Activated T-cell treated with anti-CD3 and anti-CD28 coated beads, Interleukin-2, amount 50 U/mL, for 24 hours (primary cell): ENCODE data around the gene CACNA2D3.
"Not testable (repeated sequence)": the region's sequence is repeated elsewhere in the genome, so short reads cannot be mapped to it uniquely, and the experiment has no call there.

Source experiments
- DNase-seq: peaks from one replicate; pipeline ENCODE4 v3.0.0-alpha.2; 2020
- H3K27ac Mint-ChIP-seq: 2 replicates; pipeline ENCODE4 v1.8.0; 2020; ENCODE audit warnings: mild to moderate bottlenecking, mixed read lengths
- H3K27me3 Mint-ChIP-seq: 2 replicates; pipeline ENCODE4 v1.8.0; 2020; ENCODE audit warnings: mixed read lengths
- H3K36me3 Mint-ChIP-seq: 2 replicates; pipeline ENCODE4 v1.8.0; 2020; ENCODE audit warnings: low read depth, mixed read lengths
- H3K4me1 Mint-ChIP-seq: 2 replicates; pipeline ENCODE4 v1.8.0; 2020; ENCODE audit warnings: low read depth, mixed read lengths
- H3K4me3 Mint-ChIP-seq: 2 replicates; pipeline ENCODE4 v1.8.0; 2020; ENCODE audit warnings: mild to moderate bottlenecking, moderate library complexity, mixed read lengths
- H3K9me3 Mint-ChIP-seq: 2 replicates; pipeline ENCODE4 v1.8.0; 2020; ENCODE audit warnings: mixed read lengths

The CACNA2D3 gene

GRCh38 chr3:54443561-54444161 lies 321.3 kb downstream of the CACNA2D3 start:
- peaks cover 3% of the 10 kb centered on the region for H3K27me3 Mint-ChIP-seq
- no peak overlapping the region for H3K4me3 Mint-ChIP-seq
- H3K9me3 Mint-ChIP-seq: no peaks in the 10 kb centered on the region
- H3K4me1 Mint-ChIP-seq: no peaks in the 10 kb centered on the region
- no peak overlapping the region for H3K27ac Mint-ChIP-seq
- no peaks in the 10 kb centered on the region for H3K36me3 Mint-ChIP-seq
- no peak for DNase-seq

GRCh38 chr3:54445630-54446029 lies 323.3 kb downstream of the CACNA2D3 start:
- Mint-ChIP-seq H3K27me3 (peaks cover 3% of the 10 kb centered on the region), H3K9me3 (no peaks in the 10 kb centered on the region), H3K4me1 (no peaks in the 10 kb centered on the region), H3K27ac (no peak overlapping the region), H3K4me3 (no peak overlapping the region), H3K36me3 (no peaks in the 10 kb centered on the region)
- DNase-seq: no peak

- Mint-ChIP-seq H3K4me3 (no peak overlapping the region), H3K36me3 (no peaks in the 10 kb centered on the region), H3K9me3 (peaks cover 7% of the 10 kb centered on the region)
Observed at GRCh38 chr3:54447427-54447826, 325.1 kb downstream of the CACNA2D3 start.

GRCh38 chr3:54454806-54455205 lies 332.5 kb downstream of the CACNA2D3 start:
- no peak for DNase-seq
- Mint-ChIP-seq H3K9me3 (peaks cover 19% of the 10 kb centered on the region), H3K36me3 (no peaks in the 10 kb centered on the region), H3K27me3 (no peaks in the 10 kb centered on the region), H3K4me1 (no peaks in the 10 kb centered on the region), H3K4me3 (no peak overlapping the region), H3K27ac (no peak overlapping the region)

More at GRCh38 chr3:54447427-54447826, 325.1 kb downstream of the CACNA2D3 start:
- H3K27ac Mint-ChIP-seq: no peak overlapping the region
- H3K4me1 Mint-ChIP-seq: no peaks in the 10 kb centered on the region
- no peak for DNase-seq
- peaks cover 3% of the 10 kb centered on the region for H3K27me3 Mint-ChIP-seq

GRCh38 chr3:54458357-54458756 lies 336.0 kb downstream of the CACNA2D3 start:
- Mint-ChIP-seq H3K27ac (no peak overlapping the region), H3K36me3 (no peaks in the 10 kb centered on the region), H3K9me3 (peaks cover 12% of the 10 kb centered on the region), H3K4me3 (no peak overlapping the region), H3K4me1 (no peaks in the 10 kb centered on the region), H3K27me3 (no peaks in the 10 kb centered on the region)
- no peak for DNase-seq

GRCh38 chr3:54464554-54464953 lies 342.2 kb downstream of the CACNA2D3 start:
- not testable (repeated sequence) for H3K4me3 Mint-ChIP-seq, H3K4me1 Mint-ChIP-seq, H3K27ac Mint-ChIP-seq, H3K27me3 Mint-ChIP-seq, H3K36me3 Mint-ChIP-seq, DNase-seq
- peaks cover 13% of the 10 kb centered on the region for H3K9me3 Mint-ChIP-seq

- Mint-ChIP-seq H3K4me1 (no peaks in the 10 kb centered on the region), H3K9me3 (peaks cover 26% of the 10 kb centered on the region), H3K4me3 (no peak overlapping the region), H3K27ac (no peak overlapping the region), H3K36me3 (no peaks in the 10 kb centered on the region), H3K27me3 (no peaks in the 10 kb centered on the region)
- DNase-seq: no peak
Observed at GRCh38 chr3:54476891-54477290, 354.5 kb downstream of the CACNA2D3 start.

GRCh38 chr3:54481606-54482365 lies 359.4 kb downstream of the CACNA2D3 start:
- H3K36me3 Mint-ChIP-seq: no peaks in the 10 kb centered on the region
- no peaks in the 10 kb centered on the region for H3K4me1 Mint-ChIP-seq
- H3K27me3 Mint-ChIP-seq: no peaks in the 10 kb centered on the region
- DNase-seq: no peak
- no peak overlapping the region for H3K27ac Mint-ChIP-seq
- no peak overlapping the region for H3K4me3 Mint-ChIP-seq
- peaks cover 15% of the 10 kb centered on the region for H3K9me3 Mint-ChIP-seq

GRCh38 chr3:54484334-54484733 lies 362.0 kb downstream of the CACNA2D3 start:
- H3K27ac Mint-ChIP-seq: no peak overlapping the region
- H3K27me3 Mint-ChIP-seq: no peaks in the 10 kb centered on the region
- peaks cover 8% of the 10 kb centered on the region for H3K9me3 Mint-ChIP-seq
- no peak overlapping the region for H3K4me3 Mint-ChIP-seq
- no peaks in the 10 kb centered on the region for H3K36me3 Mint-ChIP-seq
- no peaks in the 10 kb centered on the region for H3K4me1 Mint-ChIP-seq
- no peak for DNase-seq

- no peaks in the 10 kb centered on the region for H3K27me3 Mint-ChIP-seq
- H3K4me3 Mint-ChIP-seq: no peak overlapping the region
- no peak overlapping the region for H3K27ac Mint-ChIP-seq
- no peak for DNase-seq
- H3K9me3 Mint-ChIP-seq: peaks cover 8% of the 10 kb centered on the region
- no peaks in the 10 kb centered on the region for H3K4me1 Mint-ChIP-seq
- H3K36me3 Mint-ChIP-seq: no peaks in the 10 kb centered on the region
Observed at GRCh38 chr3:54486317-54486716, 364.0 kb downstream of the CACNA2D3 start.

- Mint-ChIP-seq H3K36me3 (no peaks in the 10 kb centered on the region), H3K27ac (no peak overlapping the region), H3K9me3 (peaks cover 5% of the 10 kb centered on the region), H3K27me3 (no peaks in the 10 kb centered on the region), H3K4me1 (no peaks in the 10 kb centered on the region), H3K4me3 (no peak overlapping the region)
- no peak for DNase-seq
Observed at GRCh38 chr3:54488297-54488696, 365.9 kb downstream of the CACNA2D3 start.

- no peak overlapping the region for H3K4me3 Mint-ChIP-seq
Observed at GRCh38 chr3:54494209-54494608, 371.9 kb downstream of the CACNA2D3 start.

GRCh38 chr3:54506603-54507002 lies 384.3 kb downstream of the CACNA2D3 start:
- H3K27ac Mint-ChIP-seq: no peak overlapping the region
- no peaks in the 10 kb centered on the region for H3K27me3 Mint-ChIP-seq
- H3K4me1 Mint-ChIP-seq: no peaks in the 10 kb centered on the region
- DNase-seq: no peak
- no peak overlapping the region for H3K4me3 Mint-ChIP-seq
- peaks cover 7% of the 10 kb centered on the region for H3K9me3 Mint-ChIP-seq
- H3K36me3 Mint-ChIP-seq: no peaks in the 10 kb centered on the region

More at GRCh38 chr3:54494209-54494608, 371.9 kb downstream of the CACNA2D3 start:
- no peak overlapping the region for H3K27ac Mint-ChIP-seq
- no peaks in the 10 kb centered on the region for H3K27me3 Mint-ChIP-seq
- no peaks in the 10 kb centered on the region for H3K4me1 Mint-ChIP-seq
- H3K9me3 Mint-ChIP-seq: peaks cover 19% of the 10 kb centered on the region
- DNase-seq: no peak
- H3K36me3 Mint-ChIP-seq: no peaks in the 10 kb centered on the region

- no peaks in the 10 kb centered on the region for H3K4me1 Mint-ChIP-seq
- no peak for DNase-seq
- no peak overlapping the region for H3K4me3 Mint-ChIP-seq
- peaks cover 2% of the 10 kb centered on the region for H3K9me3 Mint-ChIP-seq
- no peaks in the 10 kb centered on the region for H3K27me3 Mint-ChIP-seq
- H3K27ac Mint-ChIP-seq: no peak overlapping the region
- no peaks in the 10 kb centered on the region for H3K36me3 Mint-ChIP-seq
Observed at GRCh38 chr3:54507876-54508460, 385.6 kb downstream of the CACNA2D3 start.

- no peaks in the 10 kb centered on the region for H3K9me3 Mint-ChIP-seq
Observed at GRCh38 chr3:54510506-54510905, 388.2 kb downstream of the CACNA2D3 start.

More at GRCh38 chr3:54510506-54510905, 388.2 kb downstream of the CACNA2D3 start:
- Mint-ChIP-seq H3K36me3 (no peaks in the 10 kb centered on the region), H3K27me3 (no peaks in the 10 kb centered on the region), H3K4me1 (no peaks in the 10 kb centered on the region), H3K4me3 (no peak overlapping the region), H3K27ac (no peak overlapping the region)
- no peak for DNase-seq
